HCT116 (cell line): ENCODE results near the gene UTS2B.

ENCODE experiments used
- CEBPB ChIP-seq: IDR thresholded peaks from 2 replicates; pipeline ENCODE4 v1.6.1; 2012; ENCODE audit warnings: low read depth
- CTCF ChIP-seq, 3 experiments: fragments of 200-600 bp in 1 of 3; sonication (generic) in 1 of 3; IDR thresholded peaks in 2 of 3; conservative IDR thresholded peaks in 1 of 3; 2 replicates each; pipeline ENCODE4 v1.5.1; 2012 to 2017; ENCODE audit warnings: low read depth in 2 of 3, low read length in 2 of 3, antibody characterized with exemption in 1 of 3, borderline replicate concordance in 1 of 3, control low read depth in 1 of 3, mild to moderate bottlenecking in 1 of 3, mixed read lengths in 1 of 3, mixed run types in 1 of 3, moderate library complexity in 1 of 3; ENCODE audit not compliant: insufficient read depth in 1 of 3
- EZH2 ChIP-seq: fragments of 200-600 bp; sonication (generic); IDR thresholded peaks from 2 replicates; pipeline ENCODE4 v1.6.1; 2017; ENCODE audit warnings: antibody characterized with exemption, mixed run types
- EZH2phosphoT487 ChIP-seq: fragments of 200-600 bp; IDR thresholded peaks from 2 replicates; pipeline ENCODE4 v1.6.1; 2018; ENCODE audit warnings: antibody characterized with exemption, borderline replicate concordance
- MAX ChIP-seq: IDR thresholded peaks from 2 replicates; pipeline ENCODE4 v1.6.1; 2012
- POLR2A ChIP-seq: IDR thresholded peaks from 2 replicates; pipeline ENCODE4 v1.7.0; 2011; ENCODE audit warnings: borderline replicate concordance; ENCODE audit not compliant: insufficient read depth, insufficient read length; ENCODE audit errors: extremely low read depth

GRCh38 chr3:191303596-191303995, 26.7 kb downstream of the UTS2B start:
- TF ChIP-seq CTCF (IDR thresholded peaks at IDR 0.05 in 2 of 3, conservative IDR thresholded peaks at IDR 0.05 in 1 of 3; ENCODE audit: borderline replicate concordance in 1 of 3, insufficient read depth in 1 of 3, low read depth in 2 of 3, low read length in 2 of 3) (no peak), EZH2 (no peak), MAX (no peak), CEBPB (no peak), POLR2A (no peak), EZH2phosphoT487 (no peak)
